Measurements from ENCODE around the gene MAP1S. TPM values are rescaled to one million over a fixed set of nuclear protein-coding genes. Genes with fewer than 3 reads are reported as not detected.

Gene MAP1S
- total RNA-seq, 3 donors from 2014 or later = 11.2 to 17.4 (median 15.4) TPM

- no peak for TF ChIP-seq POLR2AphosphoS5 (IDR thresholded peaks at IDR 0.05)
- TF ChIP-seq POLR2A (IDR thresholded peaks at IDR 0.05) = no peak
- TF ChIP-seq CTCF (IDR thresholded peaks at IDR 0.05) = no peak
- DNase-seq (ENCODE audit: low spot score in 2 of 2) = peak; percentile 89 to 90
- Histone ChIP-seq H3K9me3 (no peaks in the 10 kb centered on the region), H3K27me3 (no peaks in the 10 kb centered on the region), H3K4me3 (peak overlapping the region; percentile 28 to 65 (median 54)), H3K4me1 (no peaks in the 10 kb centered on the region), H3K27ac (no peak overlapping the region), H3K36me3 (no peaks in the 10 kb centered on the region)
- intact Hi-C loops (cut with DNase I; ENCODE audit: low total_unique reads) = no loop called here
Observed at GRCh38 chr19:17747205-17748098, 28.2 kb downstream of the MAP1S start.

- no peaks in the 10 kb centered on the region for H3K9me3 ChIP-seq
- no peak overlapping the region for H3K4me3 ChIP-seq
- intact Hi-C loops (cut with DNase I; ENCODE audit: low total_unique reads) = no loop called here
- no peak overlapping the region for H3K27ac ChIP-seq
- no peak for TF ChIP-seq POLR2A (IDR thresholded peaks at IDR 0.05)
- TF ChIP-seq POLR2AphosphoS5 (IDR thresholded peaks at IDR 0.05) = no peak
- no peak for TF ChIP-seq CTCF (IDR thresholded peaks at IDR 0.05)
- H3K27me3 ChIP-seq = no peaks in the 10 kb centered on the region
- no peaks in the 10 kb centered on the region for H3K4me1 ChIP-seq
- no peak for DNase-seq (ENCODE audit: low spot score in 2 of 2)
- no peaks in the 10 kb centered on the region for H3K36me3 ChIP-seq
Observed at GRCh38 chr19:17748884-17749638, 29.8 kb downstream of the MAP1S start.

- Histone ChIP-seq H3K4me3 (no peak overlapping the region), H3K36me3 (no peaks in the 10 kb centered on the region), H3K4me1 (no peaks in the 10 kb centered on the region), H3K27me3 (no peaks in the 10 kb centered on the region), H3K9me3 (no peaks in the 10 kb centered on the region), H3K27ac (no peak overlapping the region)
- no peak for DNase-seq (ENCODE audit: low spot score in 2 of 2)
- intact Hi-C loops (cut with DNase I; ENCODE audit: low total_unique reads) = no loop called here
- TF ChIP-seq CTCF (IDR thresholded peaks at IDR 0.05) = no peak
- no peak for TF ChIP-seq POLR2A (IDR thresholded peaks at IDR 0.05)
- no peak for TF ChIP-seq POLR2AphosphoS5 (IDR thresholded peaks at IDR 0.05)
Observed at GRCh38 chr19:17749912-17750317, 30.6 kb downstream of the MAP1S start.

- no peaks in the 10 kb centered on the region for H3K9me3 ChIP-seq
- TF ChIP-seq POLR2A (IDR thresholded peaks at IDR 0.05) = no peak
- TF ChIP-seq POLR2AphosphoS5 (IDR thresholded peaks at IDR 0.05) = no peak
- TF ChIP-seq CTCF (IDR thresholded peaks at IDR 0.05) = no peak
- no peaks in the 10 kb centered on the region for H3K36me3 ChIP-seq
- no peaks in the 10 kb centered on the region for H3K27me3 ChIP-seq
- intact Hi-C loops (cut with DNase I; ENCODE audit: low total_unique reads) = no loop called here
- no peak within 1 kb of the TSS for H3K27ac ChIP-seq
- H3K4me1 ChIP-seq = no peaks in the 10 kb centered on the region
- DNase-seq (ENCODE audit: low spot score in 2 of 2) = no peak
- H3K4me3 ChIP-seq = peak within 1 kb of the TSS in 1 of 3 donors; percentile 20
Observed at GRCh38 chr19:17751103-17751911, 32.0 kb downstream of the MAP1S start, which contains the start of gene FCHO1. Gene FCHO1 (plus strand): TSS chr19:17751477. CDS start chr19:17755165, 3,688 bp downstream.
